Small intestine (tissue), 7 donors: Measurements from ENCODE around the gene FAM240B. TPM values are rescaled to one million over a fixed set of nuclear protein-coding genes. Genes with fewer than 3 reads are reported as not detected.
A peak's percentile ranks its signal among the peaks of the same experiment; 100 is the strongest.

ENCODE experiments used
- DNase-seq, 2 donors: peaks; one replicate each; pipeline versions ENCODE4 v3.0.0 to v3.0.0-alpha.2; 2013
- FAIRE-seq: peaks from 2 replicates; lab custom pipeline; 2012; peaks lifted over from hg19 to GRCh38; lab: Jason Lieb, UNC
- H3K27ac ChIP-seq, 3 donors: one replicate each; pipeline ENCODE4 v1.5.1; 2013; ENCODE audit warnings: low read length in 2 of 3, mild to moderate bottlenecking in 2 of 3, control low read depth in 1 of 3, inconsistent platforms in 1 of 3, low read depth in 1 of 3, moderate library complexity in 1 of 3
- H3K27me3 ChIP-seq, 3 donors: one replicate each; pipeline ENCODE4 v1.6.1; 2013; ENCODE audit warnings: low read length in 3 of 3, inconsistent platforms in 1 of 3; ENCODE audit not compliant: control insufficient read depth in 3 of 3, insufficient read depth in 3 of 3
- H3K36me3 ChIP-seq, 3 donors: one replicate each; pipeline ENCODE4 v1.6.1; 2013; ENCODE audit warnings: low read length in 3 of 3, inconsistent platforms in 1 of 3, low read depth in 1 of 3, mild to moderate bottlenecking in 1 of 3, moderate library complexity in 1 of 3; ENCODE audit not compliant: control insufficient read depth in 3 of 3, insufficient read depth in 2 of 3
- H3K4me1 ChIP-seq, 3 donors: one replicate each; pipeline ENCODE4 v1.6.1; 2013; ENCODE audit warnings: low read length in 2 of 3, inconsistent platforms in 1 of 3, low read depth in 1 of 3, mild to moderate bottlenecking in 1 of 3, moderate library complexity in 1 of 3; ENCODE audit not compliant: control insufficient read depth in 3 of 3, insufficient read depth in 2 of 3
- H3K4me3 ChIP-seq, 3 donors: one replicate each; pipeline ENCODE4 v1.5.1; 2013; ENCODE audit warnings: low read length in 3 of 3, control low read depth in 1 of 3, inconsistent platforms in 1 of 3, low read depth in 1 of 3, mild to moderate bottlenecking in 1 of 3, moderate library complexity in 1 of 3
- H3K9me3 ChIP-seq, 2 donors: one replicate each; pipeline ENCODE4 v1.6.1; 2013; ENCODE audit warnings: low read depth in 1 of 2, low read length in 1 of 2; ENCODE audit not compliant: control insufficient read depth in 2 of 2, insufficient read depth in 1 of 2
- WGBS, 3 donors: extraction: QIAGEN DNeasy Blood & Tissue Kit; methylation state at CpG; one replicate each; pipeline ENCODE4 v1.1.7; 2013; 5-methylcytosine and 5-hydroxymethylcytosine counted together
- polyA plus RNA-seq, 4 donors: library from polyadenylated mRNA; stranded (reverse) in 3 of 4; unstranded in 1 of 4; fragments of 200-250 nt in 3 of 4; fragments of 120-200 nt in 1 of 4; gene quantifications; one replicate each; pipeline versions ENCODE4 v1.2.1 to v1.2.3, GENCODE V29; 2013
- donor health status: healthy with polysubstance abuse.
- donor health status: control.
- donor health status: control.
- donor health status: Bipolar disorder and iron deficiency.
- donor health status: healthy.

Gene FAM240B
- polyA plus RNA-seq, 4 donors = not detected

DNA sequence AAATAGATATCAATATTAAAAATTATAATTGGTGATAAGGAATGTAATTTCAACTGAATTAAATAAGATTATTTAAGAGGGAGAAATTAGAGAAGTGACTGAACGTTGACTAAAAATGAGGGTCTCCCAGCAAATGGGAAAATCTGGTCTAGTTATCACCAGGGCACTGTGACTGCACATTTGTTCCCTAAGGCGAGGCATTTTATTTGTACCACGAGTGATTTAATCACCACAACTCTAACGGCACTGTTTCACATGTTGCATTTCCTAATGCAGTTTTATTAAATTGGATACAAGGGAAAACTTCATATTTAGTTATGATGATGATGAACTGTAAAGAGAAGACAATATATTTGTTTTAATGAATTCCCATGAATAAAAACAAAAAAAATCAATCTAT is 26.4 kb upstream of the FAM240B start:
- H3K27ac ChIP-seq = no peak overlapping the region
- no peak overlapping the region for H3K4me3 ChIP-seq
- DNase-seq (no peak), FAIRE-seq (no peak)
- no peaks in the 10 kb centered on the region for H3K9me3 ChIP-seq
- H3K27me3 ChIP-seq = peaks cover 0 to 3% (median 0%) of the 10 kb centered on the region in 3 donors
- H3K36me3 ChIP-seq = no peaks in the 10 kb centered on the region
- no peaks in the 10 kb centered on the region for H3K4me1 ChIP-seq
- 58 to 72% (median 60%) methylated on average over 4 of the region's 4 CpGs for WGBS, 3 donors

DNA sequence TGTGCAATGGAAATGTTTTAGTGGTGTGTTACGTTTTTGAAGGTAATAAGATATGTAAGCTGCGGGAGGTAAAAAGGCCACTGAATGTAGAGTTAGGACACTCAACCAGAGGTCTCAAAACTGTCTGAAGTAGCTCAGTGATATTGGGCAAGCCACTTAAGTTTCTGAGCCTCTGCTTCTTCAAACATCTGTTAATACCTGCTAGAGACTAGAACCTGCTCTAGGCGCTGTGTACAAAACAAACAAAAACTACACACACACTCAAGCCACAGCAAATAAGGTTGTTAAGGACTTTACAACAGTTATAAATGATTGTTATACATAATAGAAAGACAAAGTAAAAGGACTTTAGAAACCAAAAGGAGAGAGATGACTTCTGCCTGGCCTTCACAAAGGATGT is 24.6 kb upstream of the FAM240B start:
- no peaks in the 10 kb centered on the region for H3K9me3 ChIP-seq
- no peaks in the 10 kb centered on the region for H3K36me3 ChIP-seq
- WGBS, 3 donors = 73 to 87% (median 79%) methylated on average over 3 of the region's 3 CpGs
- no peak overlapping the region for H3K27ac ChIP-seq
- H3K4me3 ChIP-seq = no peak overlapping the region
- DNase-seq (no peak), FAIRE-seq (no peak)
- no peaks in the 10 kb centered on the region for H3K4me1 ChIP-seq
- H3K27me3 ChIP-seq = peaks cover 0 to 3% (median 0%) of the 10 kb centered on the region in 3 donors

DNA sequence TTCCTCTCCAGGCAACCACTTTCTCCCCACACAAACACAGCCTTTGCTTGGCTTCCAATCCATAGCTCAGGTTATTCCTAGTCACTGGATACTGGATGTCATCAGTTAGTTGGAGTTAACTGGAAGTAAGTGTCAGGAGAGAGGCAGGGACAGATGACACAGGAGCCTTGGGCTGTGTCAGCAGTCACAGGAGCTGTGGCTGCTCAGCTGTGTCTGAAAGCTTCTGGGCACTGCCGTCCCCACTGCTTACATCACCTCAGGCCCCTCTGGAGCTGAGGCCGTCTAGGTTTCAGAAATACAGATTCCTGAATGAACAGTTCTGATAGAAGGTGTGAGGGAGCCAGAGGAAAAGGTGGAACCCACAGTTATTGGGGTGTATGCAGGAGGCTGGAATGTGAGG is 17.3 kb upstream of the FAM240B start:
- no peak for DNase-seq
- no peak for FAIRE-seq
- WGBS, 3 donors = 54 to 61% (median 61%) methylated on average over 2 of the region's 2 CpGs

DNA sequence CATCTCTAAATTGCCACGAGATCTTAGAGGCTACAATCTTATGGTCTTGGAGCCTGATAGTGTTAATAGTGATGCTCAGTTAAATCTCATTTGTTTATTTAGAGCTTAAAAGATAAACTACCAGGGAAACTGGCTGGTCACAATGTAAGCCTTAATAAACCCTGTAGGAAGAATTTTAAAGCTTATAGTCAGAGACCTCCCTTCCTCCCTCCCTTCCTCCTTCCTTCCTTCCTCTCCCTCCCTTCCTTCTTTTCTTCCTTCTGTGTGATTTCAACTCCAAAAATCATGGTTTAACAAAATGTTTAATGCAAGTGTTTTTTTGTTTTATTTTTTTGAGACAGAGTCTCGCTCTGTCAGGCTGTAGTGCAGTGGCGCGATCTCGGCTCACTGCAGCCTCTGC is 14.9 kb upstream of the FAM240B start:
- Histone ChIP-seq H3K27me3 (no peaks in the 10 kb centered on the region), H3K36me3 (no peaks in the 10 kb centered on the region), H3K4me3 (no peak overlapping the region), H3K9me3 (no peaks in the 10 kb centered on the region), H3K4me1 (no peaks in the 10 kb centered on the region), H3K27ac (no peak overlapping the region)
- FAIRE-seq = no peak
- DNase-seq = no peak
- 82 to 85% (median 84%) methylated on average over 5 of the region's 5 CpGs for whole genome bisulfite sequencing, 3 donors

More for the DNA sequence above, 17.3 kb upstream of the FAM240B start:
- H3K4me3 ChIP-seq = no peak overlapping the region
- no peak overlapping the region for H3K27ac ChIP-seq
- no peaks in the 10 kb centered on the region for H3K4me1 ChIP-seq
- H3K27me3 ChIP-seq = no peaks in the 10 kb centered on the region
- H3K9me3 ChIP-seq = no peaks in the 10 kb centered on the region
- no peaks in the 10 kb centered on the region for H3K36me3 ChIP-seq

DNA sequence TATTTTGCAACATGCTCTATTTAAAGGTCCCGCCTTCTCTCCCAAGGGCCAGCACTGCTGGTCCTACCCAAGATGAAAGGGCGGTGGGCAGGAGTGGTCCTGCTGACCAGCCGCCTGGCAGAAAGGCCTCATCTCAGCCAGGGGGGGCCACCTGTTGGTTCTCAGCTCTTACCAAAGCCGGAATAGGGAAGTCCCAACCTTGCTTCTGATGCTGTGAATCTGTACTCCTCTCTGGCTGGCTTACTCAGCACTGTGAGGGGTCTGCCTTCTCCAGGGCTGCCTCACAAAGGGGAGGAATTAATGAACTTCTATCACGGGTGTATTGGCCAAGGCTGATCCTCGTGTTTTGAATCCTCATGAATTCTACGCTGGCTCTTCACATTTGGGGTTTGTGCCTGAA is 13.6 kb upstream of the FAM240B start:
- H3K4me1 ChIP-seq = no peaks in the 10 kb centered on the region

DNA sequence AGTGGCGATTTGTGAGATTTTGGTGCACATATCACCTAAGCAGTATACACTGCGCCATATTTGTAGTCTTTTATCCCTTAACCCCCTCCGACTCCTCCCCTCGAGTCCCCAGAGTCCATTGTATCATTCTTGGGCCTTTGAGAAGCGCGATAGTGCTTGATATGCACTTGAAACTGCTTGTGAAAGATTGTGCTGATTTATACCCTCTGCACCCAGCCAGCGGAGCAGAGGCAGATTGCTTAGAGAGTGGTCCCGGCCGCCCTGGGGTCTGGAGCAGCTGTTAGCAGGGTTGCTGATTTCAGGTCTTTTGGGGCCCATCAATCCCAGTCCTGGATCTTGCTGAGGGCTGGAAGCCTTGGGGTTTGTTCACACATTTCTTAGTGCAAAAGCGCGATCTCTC is 13.0 kb upstream of the FAM240B start:
- 83 to 88% (median 84%) methylated on average over 11 of the region's 11 CpGs for WGBS, 3 donors
- no peak overlapping the region for H3K27ac ChIP-seq
- no peaks in the 10 kb centered on the region for H3K27me3 ChIP-seq
- no peaks in the 10 kb centered on the region for H3K36me3 ChIP-seq
- no peaks in the 10 kb centered on the region for H3K4me1 ChIP-seq
- H3K9me3 ChIP-seq = no peaks in the 10 kb centered on the region
- FAIRE-seq = no peak
- DNase-seq = no peak
- H3K4me3 ChIP-seq = no peak overlapping the region

More for the DNA sequence above, 13.6 kb upstream of the FAM240B start:
- no peak overlapping the region for H3K4me3 ChIP-seq
- WGBS, 3 donors = 80 to 83% (median 82%) methylated on average over 7 of the region's 7 CpGs
- H3K9me3 ChIP-seq = no peaks in the 10 kb centered on the region
- DNase-seq (no peak), FAIRE-seq (no peak)
- no peaks in the 10 kb centered on the region for H3K36me3 ChIP-seq
- H3K27me3 ChIP-seq = no peaks in the 10 kb centered on the region
- no peak overlapping the region for H3K27ac ChIP-seq

DNA sequence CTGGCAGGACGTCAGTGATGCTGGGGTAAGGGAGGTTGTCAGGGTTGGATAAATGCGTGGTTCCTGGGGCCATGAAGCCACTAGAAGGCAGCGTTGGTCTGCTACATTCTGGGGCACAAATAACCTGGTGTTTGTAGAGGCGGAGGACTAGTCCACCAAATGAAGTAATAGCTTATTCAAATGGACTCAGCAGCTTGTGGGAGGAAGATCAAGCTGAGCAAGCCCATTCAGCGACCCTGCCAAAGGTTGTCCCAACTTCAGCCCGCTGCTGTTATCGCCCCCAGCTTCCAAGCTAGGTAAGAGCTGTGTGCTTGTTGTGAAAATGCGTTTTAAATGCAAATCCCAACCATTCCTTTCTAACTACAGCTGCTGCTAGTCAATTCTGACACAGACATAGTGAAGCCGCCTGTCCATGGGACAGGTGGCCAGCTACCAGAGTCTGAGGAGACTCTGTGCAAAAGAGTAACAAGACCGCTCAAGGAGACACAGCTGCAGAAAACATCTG is 7.6 kb upstream of the FAM240B start:
- WGBS, 3 donors = 25 to 37% (median 27%) methylated on average over 10 of the region's 10 CpGs

DNA sequence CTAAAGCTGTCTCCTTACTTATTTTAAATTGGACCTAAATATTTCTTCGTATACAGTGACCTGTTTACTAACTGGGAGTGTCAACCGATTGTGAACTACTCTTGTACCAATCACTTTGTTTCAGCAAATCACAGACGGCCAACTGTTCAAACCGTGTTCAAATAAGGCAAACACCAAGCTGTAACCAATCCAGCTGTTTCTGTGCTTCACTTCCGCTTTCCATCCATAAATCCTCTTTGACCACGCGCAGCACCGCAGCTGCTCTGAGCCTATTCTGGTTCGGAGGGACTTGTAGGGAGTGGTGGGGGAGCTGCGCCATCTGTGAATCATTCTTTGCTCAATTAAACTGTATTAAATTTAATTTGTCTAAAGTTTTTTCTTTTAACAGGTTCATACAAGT is 4.8 kb upstream of the FAM240B start:
- H3K9me3 ChIP-seq = no peaks in the 10 kb centered on the region
- H3K4me3 ChIP-seq = no peak overlapping the region
- no peaks in the 10 kb centered on the region for H3K4me1 ChIP-seq
- peaks cover 0 to 2% (median 0%) of the 10 kb centered on the region in 3 donors for H3K27me3 ChIP-seq
- no peaks in the 10 kb centered on the region for H3K36me3 ChIP-seq
- H3K27ac ChIP-seq = no peak overlapping the region
- FAIRE-seq = no peak
- DNase-seq = no peak
- WGBS, 3 donors = 65 to 67% (median 65%) methylated on average over 10 of the region's 10 CpGs

More for the DNA sequence above, 7.6 kb upstream of the FAM240B start:
- Histone ChIP-seq H3K36me3 (no peaks in the 10 kb centered on the region), H3K27me3 (peaks cover 0 to 2% (median 0%) of the 10 kb centered on the region in 3 donors), H3K4me3 (no peak overlapping the region), H3K9me3 (no peaks in the 10 kb centered on the region), H3K27ac (no peak overlapping the region), H3K4me1 (no peaks in the 10 kb centered on the region)
- DNase-seq = peak; percentile 45 to 55
- no peak for FAIRE-seq

DNA sequence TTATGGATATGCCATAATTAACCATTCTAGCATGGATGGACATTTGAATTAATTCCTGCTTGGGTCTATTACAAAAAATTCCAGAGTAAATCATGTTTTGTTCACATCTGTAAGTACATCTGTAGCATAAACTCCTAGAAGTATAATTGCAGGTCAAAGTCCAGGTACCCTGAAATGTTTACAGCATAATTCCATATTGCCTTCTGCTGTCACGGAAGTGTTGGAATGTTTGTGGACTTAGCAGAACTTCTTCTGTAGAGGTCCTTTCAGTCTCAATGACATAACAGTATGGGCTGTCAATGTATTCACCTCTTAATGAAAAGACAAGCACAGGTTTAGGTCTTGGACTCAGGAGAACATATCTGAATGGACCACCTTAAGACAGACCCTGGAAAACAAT is 1.8 kb downstream of the FAM240B start:
- no peaks in the 10 kb centered on the region for H3K36me3 ChIP-seq
- H3K4me1 ChIP-seq = no peaks in the 10 kb centered on the region
- no peak for FAIRE-seq
- H3K9me3 ChIP-seq = no peaks in the 10 kb centered on the region
- peak; percentile 12 to 24 for DNase-seq
- no peak overlapping the region for H3K4me3 ChIP-seq
- 6 to 67% (median 41%) methylated on average over 1 of the region's 1 CpG for WGBS, 3 donors
- H3K27ac ChIP-seq = no peak overlapping the region
- peaks cover 0 to 2% (median 0%) of the 10 kb centered on the region in 3 donors for H3K27me3 ChIP-seq
